ENCODE results near the gene LYPD5. TPM values are rescaled to one million over a fixed set of nuclear protein-coding genes. Genes with fewer than 3 reads are reported as not detected.
A peak's percentile ranks its signal among the peaks of the same experiment; 100 is the strongest.

LYPD5 gene
- total RNA-seq, 6 experiments from 2014 or later: 0.11 to 0.81 (median 0.34) TPM; not detected in 1

DNA sequence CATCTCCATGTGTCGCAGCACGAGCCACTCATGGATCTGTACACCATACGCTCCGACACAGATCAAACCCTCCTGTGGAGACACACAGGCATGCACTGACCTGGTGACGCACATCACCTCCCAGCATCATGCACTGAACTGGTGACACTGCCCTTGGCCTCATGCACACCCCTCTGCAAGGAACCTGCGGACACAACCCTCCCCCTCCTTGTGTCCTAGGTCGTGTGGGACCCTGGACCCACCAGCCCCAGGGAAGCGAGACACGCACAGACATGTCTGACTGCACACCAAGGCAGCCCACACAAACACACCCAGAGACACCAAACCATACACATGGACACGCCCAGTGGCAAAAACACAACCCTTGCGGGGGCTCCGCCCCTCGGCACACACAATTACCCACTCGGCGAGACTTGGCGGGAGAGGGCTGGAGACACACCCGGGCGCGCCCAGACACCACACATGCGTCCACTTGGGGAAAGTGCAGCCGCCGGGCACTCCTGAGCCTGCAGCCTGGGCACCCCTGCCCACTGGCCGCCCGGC lies 19.5 kb downstream of the LYPD5 start:
- Mint-ChIP-seq H3K27ac (no peak overlapping the region), H3K4me1 (ENCODE audit: low read depth) (peaks cover 58% of the 10 kb centered on the region)
- TF ChIP-seq, protein P1, sequence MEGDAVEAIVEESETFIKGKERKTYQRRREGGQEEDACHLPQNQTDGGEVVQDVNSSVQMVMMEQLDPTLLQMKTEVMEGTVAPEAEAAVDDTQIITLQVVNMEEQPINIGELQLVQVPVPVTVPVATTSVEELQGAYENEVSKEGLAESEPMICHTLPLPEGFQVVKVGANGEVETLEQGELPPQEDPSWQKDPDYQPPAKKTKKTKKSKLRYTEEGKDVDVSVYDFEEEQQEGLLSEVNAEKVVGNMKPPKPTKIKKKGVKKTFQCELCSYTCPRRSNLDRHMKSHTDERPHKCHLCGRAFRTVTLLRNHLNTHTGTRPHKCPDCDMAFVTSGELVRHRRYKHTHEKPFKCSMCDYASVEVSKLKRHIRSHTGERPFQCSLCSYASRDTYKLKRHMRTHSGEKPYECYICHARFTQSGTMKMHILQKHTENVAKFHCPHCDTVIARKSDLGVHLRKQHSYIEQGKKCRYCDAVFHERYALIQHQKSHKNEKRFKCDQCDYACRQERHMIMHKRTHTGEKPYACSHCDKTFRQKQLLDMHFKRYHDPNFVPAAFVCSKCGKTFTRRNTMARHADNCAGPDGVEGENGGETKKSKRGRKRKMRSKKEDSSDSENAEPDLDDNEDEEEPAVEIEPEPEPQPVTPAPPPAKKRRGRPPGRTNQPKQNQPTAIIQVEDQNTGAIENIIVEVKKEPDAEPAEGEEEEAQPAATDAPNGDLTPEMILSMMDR (IDR thresholded peaks at IDR 0.05): no peak

DNA sequence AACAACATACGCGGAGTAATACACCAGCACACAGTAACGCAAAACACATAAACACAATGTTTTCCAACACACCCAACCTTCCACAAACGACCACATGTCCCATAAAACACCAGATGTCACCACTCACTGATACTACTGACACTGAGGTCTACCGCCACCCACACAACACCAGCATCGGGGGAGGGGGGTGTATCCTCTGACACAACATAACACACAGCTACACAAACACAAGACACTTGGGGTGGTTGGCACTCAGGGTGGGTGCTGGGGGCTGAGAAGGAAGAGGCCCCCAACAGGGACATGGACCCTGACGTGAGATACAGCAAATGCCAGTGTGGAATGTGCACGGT lies 20.0 kb downstream of the LYPD5 start:
- DNase-seq: no peak
- Mint-ChIP-seq H3K9me3 (no peaks in the 10 kb centered on the region), H3K4me3 (no peak overlapping the region), H3K27ac (no peak overlapping the region), H3K4me1 (ENCODE audit: low read depth) (peaks cover 63% of the 10 kb centered on the region), H3K27me3 (ENCODE audit: insufficient read depth) (no peaks in the 10 kb centered on the region), H3K36me3 (ENCODE audit: low read depth) (no peaks in the 10 kb centered on the region)
- TF ChIP-seq, protein P1 (IDR thresholded peaks at IDR 0.05): no peak

More for the DNA sequence above, 19.5 kb downstream of the LYPD5 start:
- Mint-ChIP-seq H3K9me3 (no peaks in the 10 kb centered on the region), H3K27me3 (ENCODE audit: insufficient read depth) (no peaks in the 10 kb centered on the region), H3K4me3 (no peak overlapping the region), H3K36me3 (ENCODE audit: low read depth) (no peaks in the 10 kb centered on the region)
- no peak for DNase-seq

GRCh38 chr19:43781630-43782310 lies 20.5 kb downstream of the LYPD5 start:
- TF ChIP-seq, protein P1 (IDR thresholded peaks at IDR 0.05): no peak
- H3K27me3 Mint-ChIP-seq (ENCODE audit: insufficient read depth): no peaks in the 10 kb centered on the region
- no peaks in the 10 kb centered on the region for H3K9me3 Mint-ChIP-seq
- no peak overlapping the region for H3K4me3 Mint-ChIP-seq
- no peak for DNase-seq
- H3K4me1 Mint-ChIP-seq (ENCODE audit: low read depth): peaks cover 67% of the 10 kb centered on the region
- H3K36me3 Mint-ChIP-seq (ENCODE audit: low read depth): no peaks in the 10 kb centered on the region
- no peak overlapping the region for H3K27ac Mint-ChIP-seq

GRCh38 chr19:43780706-43781525 lies 21.3 kb downstream of the LYPD5 start, which contains the start of gene KCNN4:
Gene KCNN4, minus strand, starts transcription at chr19:43780973. Its CDS starts 112 bp downstream, at chr19:43780861.
- H3K27me3 Mint-ChIP-seq (ENCODE audit: insufficient read depth): no peaks in the 10 kb centered on the region
- H3K27ac Mint-ChIP-seq: peak within 1 kb of the TSS; percentile 59
- peak; percentile 68 for DNase-seq
- peak within 1 kb of the TSS; percentile 30 for H3K4me3 Mint-ChIP-seq
- TF ChIP-seq, protein P1 (IDR thresholded peaks at IDR 0.05): no peak
- H3K36me3 Mint-ChIP-seq (ENCODE audit: low read depth): no peaks in the 10 kb centered on the region
- H3K9me3 Mint-ChIP-seq: no peaks in the 10 kb centered on the region
- peaks cover 67% of the 10 kb centered on the region for H3K4me1 Mint-ChIP-seq (ENCODE audit: low read depth)

GRCh38 chr19:43779820-43780219 lies 22.4 kb downstream of the LYPD5 start:
- Mint-ChIP-seq H3K4me1 (ENCODE audit: low read depth) (peaks cover 63% of the 10 kb centered on the region), H3K4me3 (no peak overlapping the region), H3K36me3 (ENCODE audit: low read depth) (no peaks in the 10 kb centered on the region), H3K27me3 (ENCODE audit: insufficient read depth) (no peaks in the 10 kb centered on the region), H3K27ac (no peak overlapping the region), H3K9me3 (no peaks in the 10 kb centered on the region)
- TF ChIP-seq, protein P1 (IDR thresholded peaks at IDR 0.05): peak; percentile 38
- no peak for DNase-seq
